Adrenal gland (tissue), 12 donors: ENCODE data around the gene GLP2R. TPM values are rescaled to one million over a fixed set of nuclear protein-coding genes. Genes with fewer than 3 reads are reported as not detected.

Experiments
- DNase-seq, 7 donors: peaks; one replicate each; pipeline ENCODE4 v3.0.0-alpha.2; 2019 to 2020
- H3K27ac ChIP-seq, 5 donors: fragments of 200-600 bp; sonication (generic) in 4 of 5; 1 replicate in 3 of 5; 2 replicates in 2 of 5; pipeline versions ENCODE4 v1.5.1 to v1.8.0; 2016 to 2020; ENCODE audit warnings: mild to moderate bottlenecking in 1 of 5
- H3K27me3 ChIP-seq: fragments of 200-600 bp; 2 replicates; pipeline ENCODE4 v1.8.0; 2021
- H3K36me3 ChIP-seq, 2 donors: fragments of 200-600 bp; replicated peaks in 1 of 2; 1 replicate in 1 of 2; 2 replicates in 1 of 2; pipeline versions ENCODE4 v1.5.1 to v1.8.0; 2018 to 2022
- H3K4me1 ChIP-seq, 2 donors: fragments of 200-600 bp; replicated peaks in 1 of 2; 1 replicate in 1 of 2; 2 replicates in 1 of 2; pipeline versions ENCODE4 v1.5.1 to v1.8.0; 2018 to 2021
- H3K4me3 ChIP-seq, 4 donors: fragments of 200-600 bp; sonication (generic) in 3 of 4; one replicate each; pipeline ENCODE4 v1.5.1; 2016 to 2018
- H3K9me3 ChIP-seq, 3 donors: fragments of 200-600 bp; sonication (generic) in 1 of 3; replicated peaks in 1 of 3; 1 replicate in 2 of 3; 2 replicates in 1 of 3; pipeline versions ENCODE4 v1.5.1 to v1.8.0; 2016 to 2021
- CTCF ChIP-seq, 6 experiments: fragments of 450-650 bp in 4 of 6; fragments of 200-600 bp in 2 of 6; sonication (generic) in 1 of 6; IDR thresholded peaks; 1 replicate in 5 of 6; 2 replicates in 1 of 6; pipeline versions ENCODE4 v1.5.1 to v1.8.0; 2016 to 2021; ENCODE audit warnings: antibody characterized with exemption in 6 of 6, mild to moderate bottlenecking in 2 of 6, moderate library complexity in 1 of 6
- POLR2A ChIP-seq, 2 donors: fragments of 450-650 bp; IDR thresholded peaks; one replicate each; pipeline ENCODE4 v1.6.1; 2017; ENCODE audit warnings: antibody characterized with exemption in 2 of 2, mild to moderate bottlenecking in 2 of 2, moderate library complexity in 1 of 2
- WGBS, 4 donors: extraction: QIAGEN DNeasy Blood & Tissue Kit in 2 of 4; methylation state at CpG; one replicate each; pipeline versions ENCODE4 v1.1.5 to v1.1.7; 2013 to 2017; 5-methylcytosine and 5-hydroxymethylcytosine counted together
- intact Hi-C, 2 donors: fragments of 100-400 bp; cut with DNase I; formaldehyde crosslinking; loops; one replicate each; pipeline versions ENCODE4 v1.14.1 to v1.15.0; 2022 to 2023
- polyA plus RNA-seq, 3 donors: library from polyadenylated mRNA; stranded (reverse); fragments of 200-250 nt in 2 of 3; fragments of 350-450 nt in 1 of 3; fragmentation: Illumina TruSeq in 1 of 3; extraction: RNeasy Lipid Tissue Mini Kit (QIAGEN cat#74804) in 1 of 3; gene quantifications; one replicate each; pipeline ENCODE4 v1.2.3, GENCODE V29; 2013 to 2014
- total RNA-seq, 9 donors: library from RNA; depleted of rRNA in 4 of 9; stranded (reverse); fragments of >200 nt in 4 of 9; fragments of 120-200 nt in 1 of 9; fragmentation: NEBNext Ultra II Directional in 1 of 9; extraction: Animal tissue kit (Norgen Biotek cat#: 25700) in 1 of 9; gene quantifications; one replicate each; pipeline versions ENCODE4 v1.1.0 to v1.2.4, GENCODE V29; 2013 to 2023
- donor health status: healthy with polysubstance abuse.
- donor health status: Bipolar disorder and iron deficiency.
- donor health status: DM: yes; HTN: yes; CAD: no.
- donor health status: DM: no; HTN: no; CAD: no.
- donor health status: DM: no; HTN: no; CAD: no.
- donor health status: DM: yes; HTN: yes; CAD: no.

GLP2R gene
- total and polyA plus RNA-seq, 12 donors = 0.07 to 1.2 (median 0.35) TPM; not detected in 1

GRCh38 chr17:9936095-9936494, 110.4 kb downstream of the GLP2R start:
- no peak for TF ChIP-seq POLR2A (IDR thresholded peaks at IDR 0.05)
- no peak for TF ChIP-seq CTCF (IDR thresholded peaks at IDR 0.05)
- 50 to 85% (median 69%) methylated on average over 3 of the region's 3 CpGs for WGBS, 4 donors
- no peak overlapping the region for H3K27ac ChIP-seq
- H3K9me3 ChIP-seq = no peaks in the 10 kb centered on the region
- no peak for DNase-seq
- peaks cover 0 to 6% of the 10 kb centered on the region in 2 donors for H3K36me3 ChIP-seq
- no peaks in the 10 kb centered on the region for H3K27me3 ChIP-seq
- no peak overlapping the region for H3K4me3 ChIP-seq
- no peaks in the 10 kb centered on the region for H3K4me1 ChIP-seq
- intact Hi-C loops = no loop called here

GRCh38 chr17:9937241-9937761, 111.6 kb downstream of the GLP2R start:
- TF ChIP-seq CTCF (IDR thresholded peaks at IDR 0.05) (no peak), POLR2A (IDR thresholded peaks at IDR 0.05) (no peak)
- intact Hi-C loops = no loop called here
- DNase-seq = peak in 3 of 7 donors; percentile 19 to 77 (median 23)
- 60 to 64% (median 62%) methylated on average over 12 to 13 of the region's 13 CpGs for WGBS, 4 donors
- Histone ChIP-seq H3K36me3 (peaks cover 0 to 6% of the 10 kb centered on the region in 2 donors), H3K4me1 (no peaks in the 10 kb centered on the region), H3K9me3 (no peaks in the 10 kb centered on the region), H3K4me3 (no peak overlapping the region), H3K27ac (peak overlapping the region in 1 of 5 donors; percentile 3), H3K27me3 (no peaks in the 10 kb centered on the region)

DNA sequence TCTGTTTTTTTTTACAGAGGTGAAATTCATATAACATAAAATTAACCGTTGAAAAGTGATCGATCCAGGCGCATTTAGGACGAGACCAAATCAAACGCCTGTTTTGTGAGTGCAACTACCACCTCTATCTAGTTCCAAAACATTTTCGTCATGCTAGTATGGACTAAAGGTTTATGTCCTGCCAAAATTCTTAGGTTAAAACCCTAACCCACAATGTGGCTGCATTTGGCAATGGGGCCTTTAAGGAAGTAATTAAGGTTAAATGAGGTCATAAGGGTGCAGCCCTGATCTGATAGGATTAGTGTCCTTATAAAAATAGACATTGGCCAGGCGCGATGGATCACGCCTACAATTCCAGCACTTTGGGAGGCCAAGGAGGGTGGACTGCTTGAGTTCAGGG, 112.2 kb downstream of the GLP2R start:
- DNase-seq = no peak
- Histone ChIP-seq H3K36me3 (peaks cover 0 to 6% of the 10 kb centered on the region in 2 donors), H3K9me3 (no peaks in the 10 kb centered on the region), H3K27ac (peak overlapping the region in 1 of 5 donors; percentile 3), H3K27me3 (no peaks in the 10 kb centered on the region), H3K4me1 (no peaks in the 10 kb centered on the region), H3K4me3 (no peak overlapping the region)
- intact Hi-C loops = no loop called here
- TF ChIP-seq CTCF (IDR thresholded peaks at IDR 0.05) (no peak), POLR2A (IDR thresholded peaks at IDR 0.05) (no peak)
- 87 to 93% (median 91%) methylated on average over 9 of the region's 9 CpGs for WGBS, 4 donors

- intact Hi-C loops = no loop called here
- peaks cover 0 to 4% of the 10 kb centered on the region in 2 donors for H3K36me3 ChIP-seq
- H3K27ac ChIP-seq = no peak overlapping the region
Observed at GRCh38 chr17:9938764-9939163, 113.0 kb downstream of the GLP2R start.

More at GRCh38 chr17:9938764-9939163, 113.0 kb downstream of the GLP2R start:
- H3K4me3 ChIP-seq = no peak overlapping the region
- no peaks in the 10 kb centered on the region for H3K4me1 ChIP-seq
- no peaks in the 10 kb centered on the region for H3K9me3 ChIP-seq
- TF ChIP-seq CTCF (IDR thresholded peaks at IDR 0.05) (no peak), POLR2A (IDR thresholded peaks at IDR 0.05) (no peak)
- no peak for DNase-seq
- WGBS, 4 donors = 50 to 81% (median 75%) methylated on average over 1 of the region's 1 CpG
- H3K27me3 ChIP-seq = no peaks in the 10 kb centered on the region
